Hematopoietic multipotent progenitor cell treated with erythropoietin and hydrocortisone succinate and interleukin-3 and kit ligand, for 6 days (in vitro differentiated cells): ENCODE data around the gene SALL4.
A peak's percentile ranks its signal among the peaks of the same experiment; 100 is the strongest.
"Not testable (repeated sequence)": the region's sequence is repeated elsewhere in the genome, so short reads cannot be mapped to it uniquely, and the experiment has no call there.

ENCODE experiments used
- DNase-seq: peaks from one replicate; pipeline ENCODE4 v3.0.0-alpha.2; 2015

The SALL4 gene

DNA sequence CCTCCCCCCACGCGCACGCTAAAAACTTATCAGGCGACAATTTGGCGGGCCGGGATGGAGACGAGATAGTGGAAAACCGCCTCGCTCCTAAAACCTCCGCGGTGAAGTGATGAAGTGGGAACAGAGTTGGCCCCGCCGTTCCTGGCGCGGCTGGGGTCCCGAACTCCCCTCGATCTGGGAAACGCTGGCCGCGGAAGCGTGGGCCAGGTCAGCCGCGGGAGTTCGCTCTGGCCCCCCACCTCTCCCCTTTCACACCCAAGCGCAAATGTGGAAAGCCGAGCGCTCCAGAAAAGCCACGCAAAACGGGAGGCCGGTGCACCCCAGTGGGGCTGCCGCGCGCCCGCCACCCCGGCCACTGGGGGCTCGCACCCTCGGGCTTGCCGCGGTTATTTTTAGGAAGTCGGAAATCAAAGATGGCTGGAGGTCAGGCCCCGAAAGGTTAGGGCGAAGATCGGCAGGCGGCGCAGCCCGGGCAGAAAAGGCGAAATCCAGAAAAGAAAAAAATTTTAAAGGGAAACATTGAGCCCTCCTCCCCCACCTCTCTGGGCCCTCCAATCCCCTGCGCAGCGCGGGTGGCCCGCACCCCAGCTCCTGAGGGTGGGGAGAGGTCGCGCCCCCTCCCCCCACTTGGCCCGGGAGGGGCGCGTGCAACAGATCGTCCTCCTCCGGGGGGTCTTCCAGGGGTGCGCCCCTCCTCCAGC, 1.0 kb downstream of the SALL4 start:
- peak; percentile 44 for DNase-seq

DNA sequence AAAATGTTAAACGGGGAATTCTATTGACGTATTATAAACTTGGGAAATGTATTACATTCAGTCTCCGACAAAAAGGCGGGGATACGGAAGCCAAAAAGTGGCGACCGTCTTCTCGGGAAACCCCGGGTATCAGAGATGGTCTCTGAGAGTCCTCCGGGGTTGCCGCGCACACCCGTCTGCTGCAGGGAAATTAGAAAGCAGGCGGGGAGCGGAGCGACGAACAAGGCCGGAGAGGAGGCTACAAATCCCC, 1.5 kb downstream of the SALL4 start:
- DNase-seq = peak; percentile 39

DNA sequence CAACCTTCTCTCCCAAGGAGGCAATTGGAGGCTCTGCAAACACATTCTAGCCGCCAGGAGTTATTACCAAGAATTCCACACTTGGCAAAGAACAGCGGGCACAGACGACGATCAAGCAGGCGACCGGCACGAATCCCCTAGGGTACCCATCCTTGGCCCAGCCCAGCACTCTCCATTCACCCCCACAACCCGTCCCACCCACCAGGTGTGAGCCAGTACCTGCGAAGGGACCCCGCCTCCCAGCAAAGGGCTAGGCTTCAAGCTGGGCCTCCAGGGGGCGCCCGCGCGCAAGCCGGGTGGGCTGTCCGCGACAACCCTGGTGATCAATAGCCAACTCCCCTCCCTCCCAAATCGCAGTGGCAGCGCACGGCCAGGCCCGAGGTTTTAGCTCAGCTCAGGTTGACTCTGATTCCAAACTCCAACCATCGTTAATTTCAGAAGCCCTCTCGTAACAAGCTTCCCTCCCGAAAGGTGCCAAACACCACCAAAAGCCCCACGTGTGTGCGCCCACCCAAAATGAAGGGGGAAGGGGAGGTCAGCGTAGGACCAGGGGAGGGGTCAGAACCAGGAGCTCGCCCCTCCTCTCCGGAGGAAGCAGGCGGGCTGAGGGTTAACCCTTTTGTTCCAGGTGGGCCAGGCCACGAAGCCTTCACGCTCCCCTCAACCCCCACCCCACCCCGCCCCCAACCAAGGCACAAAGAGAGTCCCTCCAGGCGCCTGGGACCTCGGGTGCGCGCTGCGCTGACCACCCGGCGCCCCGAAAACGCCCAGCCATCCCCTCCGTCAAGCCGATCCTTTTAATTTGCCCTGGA, 2.1 kb downstream of the SALL4 start:
- peak; percentile 53 for DNase-seq

DNA sequence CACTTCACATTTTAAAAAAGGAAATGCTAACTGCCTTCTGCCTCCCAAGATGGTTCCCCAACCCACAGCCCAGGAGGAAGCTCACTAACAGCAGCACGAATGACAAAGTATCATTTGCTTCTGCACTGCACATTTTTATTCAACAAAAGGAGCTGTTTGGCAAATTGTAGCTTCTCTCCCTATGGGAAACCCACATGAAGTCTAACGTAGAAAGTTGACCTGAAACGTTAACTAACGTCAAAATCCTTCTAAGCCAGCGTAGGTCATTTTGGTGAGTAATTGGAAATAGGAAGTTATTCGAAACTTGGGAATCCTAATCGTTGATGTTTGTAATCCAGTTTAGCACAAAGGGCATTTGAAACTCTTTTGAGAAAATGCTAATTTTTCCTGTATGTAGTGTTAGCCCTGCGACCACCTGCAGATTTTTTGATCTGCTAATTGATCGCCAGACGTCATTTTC, 2.9 kb downstream of the SALL4 start:
- no peak for DNase-seq

- DNase-seq = peak; percentile 44
Measured at GRCh38 chr20:51797357-51798025, 4.8 kb downstream of the SALL4 start.

DNA sequence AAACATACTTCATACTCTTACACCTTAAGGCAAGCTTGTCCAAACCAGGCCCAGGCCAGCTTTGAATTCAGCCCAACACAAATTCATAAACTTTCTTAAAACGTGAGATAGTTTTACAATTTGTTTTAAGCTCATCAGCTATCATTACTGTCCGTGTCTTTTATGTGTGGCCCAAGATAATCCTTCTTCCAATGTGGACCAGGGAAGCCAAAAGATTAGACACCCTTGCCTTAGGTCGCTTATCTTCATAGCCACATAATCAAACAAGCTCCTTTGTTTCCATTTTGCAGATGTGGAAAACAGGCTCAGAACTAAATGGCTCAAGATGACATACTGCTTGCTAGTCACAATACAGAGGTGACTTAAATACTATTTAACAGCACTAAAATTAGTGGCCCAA, 6.0 kb downstream of the SALL4 start:
- DNase-seq = peak; percentile 83

DNA sequence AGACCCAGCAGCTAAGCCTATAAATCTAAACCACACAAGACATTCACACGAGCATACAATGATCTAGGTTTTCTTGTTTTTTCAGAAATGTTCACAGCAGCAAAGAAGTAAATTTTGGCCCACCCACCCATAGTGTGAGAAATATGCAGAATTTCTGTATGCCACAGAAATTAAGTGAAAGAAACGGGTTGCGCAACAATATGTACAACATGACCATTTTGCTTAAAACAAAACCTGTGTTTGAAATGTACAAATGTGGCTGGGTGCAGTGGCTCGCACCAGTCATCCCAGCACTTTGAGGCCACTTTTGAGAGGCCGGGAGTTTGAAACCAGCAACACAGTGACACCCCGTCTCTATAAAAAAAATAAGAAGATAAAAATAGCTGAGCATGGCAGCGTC, 9.4 kb downstream of the SALL4 start:
- no peak for DNase-seq

GRCh38 chr20:51791626-51792025, 10.7 kb downstream of the SALL4 start:
- no peak for DNase-seq

- no peak for DNase-seq
Measured at GRCh38 chr20:51790256-51790655, 12.1 kb downstream of the SALL4 start.

DNA sequence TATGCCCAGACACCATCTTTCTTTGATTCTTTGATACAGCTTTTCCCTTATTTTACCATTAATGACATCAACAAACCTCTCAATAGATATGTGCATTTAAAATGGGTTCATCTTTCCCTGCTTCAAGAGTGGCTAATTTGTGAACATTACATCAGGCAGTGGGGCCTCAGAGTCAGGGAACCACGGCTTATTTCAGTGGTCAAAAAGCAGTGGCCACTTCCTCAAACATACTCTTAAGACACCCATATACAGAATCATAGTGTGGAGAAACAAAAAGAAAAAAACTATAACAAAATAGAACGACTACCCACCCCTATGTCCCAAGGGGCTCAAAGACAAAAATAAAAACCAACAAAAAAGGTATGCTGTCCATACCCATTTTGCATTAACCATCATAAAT, 12.9 kb downstream of the SALL4 start:
- no peak for DNase-seq

GRCh38 chr20:51788822-51789221, 13.5 kb downstream of the SALL4 start:
- no peak for DNase-seq

DNA sequence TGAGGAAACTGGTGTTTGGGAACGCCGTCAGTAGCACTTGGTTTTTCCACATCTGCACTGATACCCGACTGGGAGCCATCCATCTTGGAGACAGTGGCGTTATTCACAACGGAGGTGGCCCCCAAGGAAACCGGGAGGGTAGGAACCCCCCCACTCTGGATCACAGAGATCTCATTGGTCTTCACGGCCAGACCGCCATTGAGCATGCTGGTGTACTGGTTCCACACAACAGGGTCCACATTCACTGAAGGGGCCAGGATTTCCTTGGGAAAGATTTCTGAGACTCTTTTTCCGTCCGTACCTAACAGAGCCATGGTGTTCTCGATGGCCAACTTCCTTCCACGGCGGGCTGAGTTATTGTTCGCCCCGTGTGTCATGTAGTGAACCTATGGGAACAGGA, 18.0 kb downstream of the SALL4 start:
- no peak for DNase-seq

GRCh38 chr20:51778229-51778759, 24.0 kb downstream of the SALL4 start:
- not testable (repeated sequence) for DNase-seq

GRCh38 chr20:51775241-51775640, 27.1 kb downstream of the SALL4 start:
- no peak for DNase-seq

- no peak for DNase-seq
Measured at GRCh38 chr20:51772236-51772635, 30.1 kb downstream of the SALL4 start.

DNA sequence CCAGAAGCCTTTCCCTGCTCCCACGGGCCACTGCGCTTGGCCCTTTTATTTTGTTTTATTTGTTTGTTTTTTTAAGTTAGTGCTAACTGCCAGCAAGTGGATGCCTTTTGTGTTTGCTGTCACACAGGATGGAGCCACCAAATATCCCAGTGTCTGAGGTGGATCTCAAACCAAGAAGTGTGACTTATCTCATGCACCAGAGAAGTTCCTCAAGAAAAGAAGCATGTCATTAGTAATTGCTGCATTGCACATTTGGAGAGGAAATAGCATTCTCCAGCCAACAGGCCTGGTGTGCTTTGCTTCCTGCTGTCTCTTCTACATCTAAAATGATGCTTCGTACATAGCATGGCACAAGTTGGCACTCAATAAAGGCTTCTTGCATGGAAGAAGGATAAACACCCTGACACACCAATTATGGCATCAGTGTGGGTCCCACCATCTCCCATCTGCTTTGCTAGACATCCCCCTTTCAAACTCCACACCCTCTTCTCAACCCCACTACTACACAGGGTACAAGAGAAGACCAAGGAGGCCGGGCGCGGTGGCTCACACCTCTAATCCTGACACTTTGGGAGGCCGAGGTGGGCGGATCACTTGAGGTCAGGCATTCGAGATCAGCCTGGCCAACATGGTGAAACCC, 32.2 kb downstream of the SALL4 start:
- DNase-seq = no peak

DNA sequence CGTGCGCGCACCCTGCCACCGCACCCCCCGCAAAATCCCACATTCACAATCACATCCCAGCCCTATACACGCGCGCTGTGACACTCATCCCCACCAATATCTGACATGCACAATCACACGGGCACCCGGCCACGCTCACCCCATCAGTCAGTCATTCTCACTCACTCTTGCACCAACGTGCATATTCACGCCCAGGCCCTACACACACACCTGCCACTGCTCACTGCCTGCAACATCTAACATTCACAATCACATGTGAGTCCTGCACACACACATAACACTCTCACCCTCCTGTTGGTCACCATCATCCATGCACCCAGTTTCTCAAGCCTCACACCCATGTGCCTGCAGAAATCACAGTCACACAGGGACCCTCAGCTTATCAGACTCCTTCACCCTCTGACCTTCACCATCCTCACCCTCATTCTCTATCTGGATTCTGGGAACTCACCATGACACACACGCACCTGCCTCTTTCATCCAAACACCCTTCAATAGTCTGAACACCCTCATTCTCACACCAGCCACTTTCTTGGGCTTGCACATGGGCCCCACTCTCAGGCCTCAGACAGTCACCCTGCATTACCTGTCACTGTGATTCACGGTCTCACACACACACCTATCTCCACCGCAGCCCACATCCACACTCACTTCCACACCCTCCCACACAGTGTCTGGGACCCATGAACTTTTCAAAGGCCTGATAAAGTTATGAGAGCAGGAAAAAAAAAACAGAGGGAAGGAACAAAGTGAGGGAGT, 33.4 kb downstream of the SALL4 start:
- no peak for DNase-seq

DNA sequence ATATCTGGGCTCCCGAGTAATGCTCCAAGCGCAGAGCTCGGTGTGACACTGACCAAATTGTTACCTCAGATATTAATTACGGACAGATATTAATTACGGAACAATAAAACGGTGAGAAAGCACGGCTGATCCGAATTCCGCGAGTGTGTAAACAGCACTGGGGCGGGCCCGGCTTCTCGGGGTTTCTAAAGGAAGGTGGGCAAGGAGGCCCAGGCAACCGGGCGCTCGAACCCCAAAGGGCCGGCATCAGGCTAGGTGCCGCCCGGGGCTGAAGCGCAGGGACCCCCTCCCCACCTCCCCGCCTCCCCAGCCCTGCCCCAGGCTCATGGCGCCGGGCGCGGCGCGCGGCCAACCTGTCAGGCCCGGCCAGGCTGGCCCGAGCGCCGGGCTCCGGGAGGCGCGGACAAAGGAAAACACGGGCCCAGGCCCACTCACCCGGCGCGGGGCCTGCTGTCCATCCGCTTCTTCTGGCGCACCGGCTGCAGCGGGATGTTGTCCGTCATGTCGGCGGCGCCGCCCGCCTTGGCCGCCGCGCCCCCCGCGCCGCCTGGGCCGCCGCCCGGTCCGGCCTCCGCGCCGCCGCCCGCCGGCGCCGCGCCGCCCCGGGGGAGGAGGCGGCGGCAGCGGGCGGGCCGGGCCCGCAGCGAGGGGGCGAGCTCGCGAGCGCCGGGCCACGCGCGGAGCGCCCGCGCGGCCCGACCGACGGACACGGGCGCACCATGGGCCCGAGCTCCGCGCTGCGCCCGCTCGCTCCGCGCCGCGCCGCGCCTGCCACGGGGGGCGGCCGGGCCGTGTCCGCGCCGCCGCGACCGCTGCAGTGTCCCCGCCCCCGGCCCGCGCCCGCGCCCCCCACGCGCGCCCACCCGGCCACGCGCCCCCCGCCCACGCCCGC, 34.2 kb downstream of the SALL4 start, which contains the start of gene ATP9A:
ATP9A (minus strand) TSS at position 524 of the 892 bp plus-strand sequence; CDS start at position 503, 21 bp downstream.
- DNase-seq = peak; percentile 24

- DNase-seq = peak; percentile 49
Measured at GRCh38 chr20:51766994-51767866, 35.1 kb downstream of the SALL4 start.

DNA sequence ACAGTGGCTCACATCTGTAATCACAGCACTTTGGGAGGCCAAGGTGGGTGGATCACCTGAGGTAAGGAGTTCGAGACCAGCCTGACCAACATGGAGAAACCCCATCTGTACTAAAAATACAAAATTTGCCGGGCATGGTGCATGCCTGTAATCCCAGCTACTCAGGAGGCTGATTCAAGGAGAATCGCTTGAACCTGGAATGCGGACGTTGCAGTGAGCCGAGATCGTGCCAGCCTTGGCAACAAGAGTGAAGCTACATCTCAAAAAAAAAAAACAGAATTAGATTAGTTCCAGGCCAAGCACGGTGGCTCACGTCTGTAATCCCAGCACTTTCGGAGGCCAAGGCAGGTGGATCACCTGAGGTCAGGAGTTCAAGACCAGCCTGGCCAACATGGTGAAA, 36.9 kb downstream of the SALL4 start:
- DNase-seq = not testable (repeated sequence)
